ENCODE measurements around the gene CFAP299. TPM values are rescaled to one million over a fixed set of nuclear protein-coding genes. Genes with fewer than 3 reads are reported as not detected.

The CFAP299 gene
- total RNA-seq, 1 experiment from 2014 or later, result not detected

Other genes starting within 250 kb of the CFAP299 start
- gene PRDM8, start 138.2 kb upstream of the CFAP299 start, total RNA-seq (2021; ENCODE audit: unreplicated experiment), result 1.4 TPM
- not detected for gene FGF5, start 69.1 kb upstream of the CFAP299 start, total RNA-seq (2021; ENCODE audit: unreplicated experiment)

Data from HCT116 (cell line).